ENCODE measurements around the gene WWOX.

The WWOX gene

DNA sequence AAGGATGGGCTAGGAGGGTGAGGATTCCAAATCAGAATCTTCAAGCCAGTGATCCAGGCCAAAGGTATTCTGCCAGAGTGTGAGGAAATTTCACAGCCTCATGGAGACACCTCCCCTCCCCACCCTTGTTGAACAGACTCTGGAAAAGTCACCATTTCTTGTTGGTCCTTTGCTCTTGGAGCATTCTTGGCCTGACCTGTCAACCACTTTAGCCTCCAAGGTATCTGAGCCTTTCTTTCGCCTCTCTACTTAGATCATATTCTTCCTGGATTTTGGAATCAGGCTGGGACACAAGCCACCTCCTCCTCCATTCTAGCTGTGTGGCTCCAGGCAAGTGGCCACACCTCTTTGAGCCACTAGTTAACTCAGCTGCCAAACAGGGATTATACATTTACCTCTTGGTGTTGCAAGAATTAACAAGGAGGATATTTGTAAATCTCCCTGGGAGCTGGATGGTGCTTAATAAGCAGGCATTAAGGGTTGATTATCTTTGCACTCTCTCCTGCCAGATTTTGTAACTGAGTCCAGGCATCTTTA, 193.5 kb downstream of the WWOX start:
- no peak overlapping the region for H3K9ac ChIP-seq (ENCODE audit: insufficient read length)
- H3K4me3 ChIP-seq: no peak overlapping the region
- no peaks in the 10 kb centered on the region for H3K36me3 ChIP-seq (ENCODE audit: insufficient read depth, low read length)
- no peak for DNase-seq (ENCODE audit: low read depth, low spot score)
- H3K27ac ChIP-seq: no peak overlapping the region
- TF ChIP-seq FOXP2 (optimal IDR thresholded peaks at IDR 0.05; ENCODE audit: control extremely low read depth, extremely low read length, insufficient read depth) (no peak), POLR2AphosphoS5 (IDR thresholded peaks at IDR 0.05; ENCODE audit: borderline replicate concordance, low read depth, low read length) (no peak), EZH2 (IDR thresholded peaks at IDR 0.05) (no peak)
- H3K9me3 ChIP-seq (ENCODE audit: low read depth, low read length): no peaks in the 10 kb centered on the region

GRCh38 chr16:78294538-78295225, 195.2 kb downstream of the WWOX start:
- DNase-seq (ENCODE audit: low read depth, low spot score): no peak
- H3K9ac ChIP-seq (ENCODE audit: insufficient read length): no peak overlapping the region
- H3K27ac ChIP-seq: no peak overlapping the region
- TF ChIP-seq FOXP2 (optimal IDR thresholded peaks at IDR 0.05; ENCODE audit: control extremely low read depth, extremely low read length, insufficient read depth): no peak
- no peak for TF ChIP-seq POLR2AphosphoS5 (IDR thresholded peaks at IDR 0.05; ENCODE audit: borderline replicate concordance, low read depth, low read length)
- TF ChIP-seq EZH2 (IDR thresholded peaks at IDR 0.05): no peak
- H3K36me3 ChIP-seq (ENCODE audit: insufficient read depth, low read length): no peaks in the 10 kb centered on the region
- no peaks in the 10 kb centered on the region for H3K9me3 ChIP-seq (ENCODE audit: low read depth, low read length)
- no peak overlapping the region for H3K4me3 ChIP-seq

- Histone ChIP-seq H3K27ac (no peak overlapping the region), H3K9ac (ENCODE audit: insufficient read length) (no peak overlapping the region), H3K9me3 (ENCODE audit: low read depth, low read length) (no peaks in the 10 kb centered on the region), H3K4me3 (no peak overlapping the region), H3K36me3 (ENCODE audit: insufficient read depth, low read length) (no peaks in the 10 kb centered on the region)
- no peak for DNase-seq (ENCODE audit: low read depth, low spot score)
- no peak for TF ChIP-seq EZH2 (IDR thresholded peaks at IDR 0.05)
- no peak for TF ChIP-seq POLR2AphosphoS5 (IDR thresholded peaks at IDR 0.05; ENCODE audit: borderline replicate concordance, low read depth, low read length)
- no peak for TF ChIP-seq FOXP2 (optimal IDR thresholded peaks at IDR 0.05; ENCODE audit: control extremely low read depth, extremely low read length, insufficient read depth)
These were observed 197.7 kb downstream of the WWOX start for GRCh38 chr16:78297066-78297666.

DNA sequence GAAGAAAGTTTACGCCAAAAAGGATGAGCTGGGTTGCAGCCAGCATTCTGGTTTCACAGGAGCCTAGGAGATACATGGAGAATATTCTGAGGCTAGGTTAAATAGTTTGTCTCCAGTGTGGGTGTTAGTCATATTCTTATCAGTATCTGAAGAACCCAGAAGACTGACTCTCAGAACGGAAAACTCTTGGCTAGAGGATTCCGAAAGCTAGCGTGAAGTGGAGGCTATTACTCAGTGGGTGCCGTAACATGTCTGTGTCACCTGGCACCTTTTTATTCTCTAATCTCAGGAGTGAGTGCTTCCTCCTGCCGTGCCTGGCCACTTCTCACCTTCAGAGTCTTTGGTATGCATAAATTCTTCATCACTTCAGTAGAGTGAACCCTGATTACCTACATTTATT, 199.5 kb downstream of the WWOX start:
- no peaks in the 10 kb centered on the region for H3K9me3 ChIP-seq (ENCODE audit: low read depth, low read length)
- H3K36me3 ChIP-seq (ENCODE audit: insufficient read depth, low read length): no peaks in the 10 kb centered on the region
- H3K27ac ChIP-seq: no peak overlapping the region
- no peak overlapping the region for H3K4me3 ChIP-seq
- H3K9ac ChIP-seq (ENCODE audit: insufficient read length): no peak overlapping the region
- DNase-seq (ENCODE audit: low read depth, low spot score): no peak
- TF ChIP-seq FOXP2 (optimal IDR thresholded peaks at IDR 0.05; ENCODE audit: control extremely low read depth, extremely low read length, insufficient read depth) (no peak), EZH2 (IDR thresholded peaks at IDR 0.05) (no peak), POLR2AphosphoS5 (IDR thresholded peaks at IDR 0.05; ENCODE audit: borderline replicate concordance, low read depth, low read length) (no peak)

DNA sequence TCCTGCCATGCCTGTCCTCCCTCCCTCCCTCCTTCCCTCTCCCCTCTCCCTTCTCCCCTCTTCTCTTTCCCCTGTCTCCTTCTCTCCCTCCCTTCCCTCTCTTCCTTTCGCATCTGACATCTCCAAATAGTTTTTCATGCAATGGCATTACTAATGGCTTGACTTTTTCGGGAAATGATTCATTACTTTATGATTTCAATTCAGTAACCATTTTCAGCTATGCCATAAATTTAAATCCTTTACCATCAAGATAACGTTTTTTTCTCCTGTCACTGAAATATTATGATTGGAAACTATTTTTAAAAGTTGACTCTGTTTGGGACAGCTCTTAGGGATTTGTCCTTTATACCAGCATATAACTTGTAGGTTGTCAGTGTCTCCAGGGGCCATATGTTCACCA, 201.0 kb downstream of the WWOX start:
- no peak overlapping the region for H3K27ac ChIP-seq
- no peaks in the 10 kb centered on the region for H3K9me3 ChIP-seq (ENCODE audit: low read depth, low read length)
- no peak overlapping the region for H3K9ac ChIP-seq (ENCODE audit: insufficient read length)
- no peak overlapping the region for H3K4me3 ChIP-seq
- H3K36me3 ChIP-seq (ENCODE audit: insufficient read depth, low read length): no peaks in the 10 kb centered on the region
- DNase-seq (ENCODE audit: low read depth, low spot score): no peak
- TF ChIP-seq FOXP2 (optimal IDR thresholded peaks at IDR 0.05; ENCODE audit: control extremely low read depth, extremely low read length, insufficient read depth): no peak
- TF ChIP-seq POLR2AphosphoS5 (IDR thresholded peaks at IDR 0.05; ENCODE audit: borderline replicate concordance, low read depth, low read length): no peak
- TF ChIP-seq EZH2 (IDR thresholded peaks at IDR 0.05): no peak

- H3K4me3 ChIP-seq: no peak overlapping the region
- DNase-seq (ENCODE audit: low read depth, low spot score): no peak
- TF ChIP-seq POLR2AphosphoS5 (IDR thresholded peaks at IDR 0.05; ENCODE audit: borderline replicate concordance, low read depth, low read length) (no peak), FOXP2 (optimal IDR thresholded peaks at IDR 0.05; ENCODE audit: control extremely low read depth, extremely low read length, insufficient read depth) (no peak), EZH2 (IDR thresholded peaks at IDR 0.05) (no peak)
- H3K36me3 ChIP-seq (ENCODE audit: insufficient read depth, low read length): no peaks in the 10 kb centered on the region
- no peak overlapping the region for H3K9ac ChIP-seq (ENCODE audit: insufficient read length)
- no peaks in the 10 kb centered on the region for H3K9me3 ChIP-seq (ENCODE audit: low read depth, low read length)
- H3K27ac ChIP-seq: no peak overlapping the region
These were observed 204.5 kb downstream of the WWOX start for GRCh38 chr16:78303946-78304345.

GRCh38 chr16:78306361-78306760, 206.9 kb downstream of the WWOX start:
- no peak for DNase-seq (ENCODE audit: low read depth, low spot score)
- H3K27ac ChIP-seq: no peak overlapping the region
- H3K9me3 ChIP-seq (ENCODE audit: low read depth, low read length): no peaks in the 10 kb centered on the region
- H3K36me3 ChIP-seq (ENCODE audit: insufficient read depth, low read length): no peaks in the 10 kb centered on the region
- TF ChIP-seq FOXP2 (optimal IDR thresholded peaks at IDR 0.05; ENCODE audit: control extremely low read depth, extremely low read length, insufficient read depth) (no peak), POLR2AphosphoS5 (IDR thresholded peaks at IDR 0.05; ENCODE audit: borderline replicate concordance, low read depth, low read length) (no peak), EZH2 (IDR thresholded peaks at IDR 0.05) (no peak)
- no peak overlapping the region for H3K4me3 ChIP-seq
- H3K9ac ChIP-seq (ENCODE audit: insufficient read length): no peak overlapping the region

DNA sequence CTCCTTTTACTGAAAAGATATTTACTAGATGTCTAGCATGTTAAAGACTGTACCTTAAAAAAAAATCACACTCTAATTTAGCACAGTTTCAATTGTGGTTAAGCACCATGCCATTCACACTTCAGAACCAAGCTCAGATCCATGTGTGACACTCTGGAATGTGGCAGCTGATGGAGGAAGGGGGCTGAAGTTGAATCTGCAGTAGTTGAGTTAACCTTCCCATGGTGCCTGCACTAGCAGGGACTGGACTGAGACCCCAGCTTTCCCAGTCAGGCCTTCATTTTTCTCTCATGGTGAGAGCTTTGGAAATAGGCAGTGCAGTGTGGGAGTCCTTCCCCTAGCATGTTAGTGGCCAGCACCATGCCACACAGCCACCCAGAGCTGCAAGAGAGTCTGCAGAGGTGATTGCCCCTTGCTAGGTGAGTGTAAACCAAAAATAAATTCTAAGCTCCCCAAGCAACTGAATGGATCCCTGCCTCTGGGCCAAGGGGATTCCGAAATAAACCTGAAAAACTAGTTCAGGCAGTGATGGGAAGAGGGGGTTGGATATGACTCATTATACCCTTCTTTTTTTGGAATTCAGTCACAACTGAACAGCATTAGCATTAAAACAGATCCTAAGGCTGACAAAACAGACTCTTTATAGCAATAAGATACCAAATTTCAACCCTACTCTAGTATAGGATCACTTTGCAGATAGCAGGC, 208.5 kb downstream of the WWOX start:
- Histone ChIP-seq H3K36me3 (ENCODE audit: insufficient read depth, low read length) (no peaks in the 10 kb centered on the region), H3K9ac (ENCODE audit: insufficient read length) (no peak overlapping the region), H3K4me3 (no peak overlapping the region), H3K9me3 (ENCODE audit: low read depth, low read length) (no peaks in the 10 kb centered on the region), H3K27ac (no peak overlapping the region)
- no peak for TF ChIP-seq EZH2 (IDR thresholded peaks at IDR 0.05)
- TF ChIP-seq FOXP2 (optimal IDR thresholded peaks at IDR 0.05; ENCODE audit: control extremely low read depth, extremely low read length, insufficient read depth): no peak
- no peak for TF ChIP-seq POLR2AphosphoS5 (IDR thresholded peaks at IDR 0.05; ENCODE audit: borderline replicate concordance, low read depth, low read length)
- no peak for DNase-seq (ENCODE audit: low read depth, low spot score)

Data from SK-N-MC (cell line).